Measurements from ENCODE around the gene ARHGAP29.

ARHGAP29 gene, protein sequence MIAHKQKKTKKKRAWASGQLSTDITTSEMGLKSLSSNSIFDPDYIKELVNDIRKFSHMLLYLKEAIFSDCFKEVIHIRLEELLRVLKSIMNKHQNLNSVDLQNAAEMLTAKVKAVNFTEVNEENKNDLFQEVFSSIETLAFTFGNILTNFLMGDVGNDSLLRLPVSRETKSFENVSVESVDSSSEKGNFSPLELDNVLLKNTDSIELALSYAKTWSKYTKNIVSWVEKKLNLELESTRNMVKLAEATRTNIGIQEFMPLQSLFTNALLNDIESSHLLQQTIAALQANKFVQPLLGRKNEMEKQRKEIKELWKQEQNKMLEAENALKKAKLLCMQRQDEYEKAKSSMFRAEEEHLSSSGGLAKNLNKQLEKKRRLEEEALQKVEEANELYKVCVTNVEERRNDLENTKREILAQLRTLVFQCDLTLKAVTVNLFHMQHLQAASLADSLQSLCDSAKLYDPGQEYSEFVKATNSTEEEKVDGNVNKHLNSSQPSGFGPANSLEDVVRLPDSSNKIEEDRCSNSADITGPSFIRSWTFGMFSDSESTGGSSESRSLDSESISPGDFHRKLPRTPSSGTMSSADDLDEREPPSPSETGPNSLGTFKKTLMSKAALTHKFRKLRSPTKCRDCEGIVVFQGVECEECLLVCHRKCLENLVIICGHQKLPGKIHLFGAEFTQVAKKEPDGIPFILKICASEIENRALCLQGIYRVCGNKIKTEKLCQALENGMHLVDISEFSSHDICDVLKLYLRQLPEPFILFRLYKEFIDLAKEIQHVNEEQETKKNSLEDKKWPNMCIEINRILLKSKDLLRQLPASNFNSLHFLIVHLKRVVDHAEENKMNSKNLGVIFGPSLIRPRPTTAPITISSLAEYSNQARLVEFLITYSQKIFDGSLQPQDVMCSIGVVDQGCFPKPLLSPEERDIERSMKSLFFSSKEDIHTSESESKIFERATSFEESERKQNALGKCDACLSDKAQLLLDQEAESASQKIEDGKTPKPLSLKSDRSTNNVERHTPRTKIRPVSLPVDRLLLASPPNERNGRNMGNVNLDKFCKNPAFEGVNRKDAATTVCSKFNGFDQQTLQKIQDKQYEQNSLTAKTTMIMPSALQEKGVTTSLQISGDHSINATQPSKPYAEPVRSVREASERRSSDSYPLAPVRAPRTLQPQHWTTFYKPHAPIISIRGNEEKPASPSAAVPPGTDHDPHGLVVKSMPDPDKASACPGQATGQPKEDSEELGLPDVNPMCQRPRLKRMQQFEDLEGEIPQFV

DNA sequence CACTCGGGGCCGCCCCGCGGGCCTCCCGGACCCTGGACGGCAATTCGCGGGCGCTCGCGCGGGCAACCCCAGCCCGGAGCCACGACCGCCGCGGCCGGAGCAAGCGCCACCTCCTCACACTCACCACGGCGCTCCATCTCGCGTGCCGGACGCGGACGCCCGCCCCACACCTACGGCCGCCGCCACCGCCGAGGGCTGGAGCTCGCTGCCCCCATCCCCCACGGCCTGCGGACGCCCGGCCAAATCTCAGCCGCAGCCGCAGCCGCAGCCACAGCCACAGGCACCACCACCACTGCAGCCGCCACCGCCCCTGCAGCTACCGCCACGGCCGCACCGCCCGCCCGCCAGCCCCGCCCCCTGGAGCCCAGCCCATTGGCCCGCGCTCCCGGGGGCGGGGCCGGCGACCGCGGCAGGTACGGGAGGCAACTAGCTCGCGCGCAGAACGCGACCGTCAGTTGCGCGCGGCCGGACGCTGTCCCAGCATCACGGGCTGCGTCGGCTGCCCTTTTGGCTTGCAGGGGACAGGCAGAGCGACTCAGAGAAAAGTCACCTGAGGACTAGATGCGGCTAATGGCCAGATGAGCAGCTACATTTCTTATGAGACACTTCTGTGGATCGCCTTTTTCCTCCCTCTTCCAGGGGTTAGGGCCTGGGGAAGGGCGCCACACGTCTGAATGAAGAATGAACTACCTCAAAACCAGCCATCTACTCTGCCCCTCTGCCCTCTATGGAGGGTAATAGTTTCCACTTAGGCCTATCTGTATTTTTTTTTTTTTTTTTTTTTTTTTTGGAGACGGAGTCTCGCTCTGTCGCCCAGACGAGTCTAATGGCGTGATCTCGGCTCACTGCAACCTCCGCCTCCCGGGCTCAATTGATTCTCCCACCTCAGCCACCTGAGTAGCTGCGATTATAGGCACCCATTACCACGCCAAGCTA lies at the start of gene ARHGAP29:
ARHGAP29 (minus strand) TSS at position 294 of the 936 bp plus-strand sequence. CDS start 5,973 bp downstream, outside the sequence.
- DNase-seq (ENCODE audit: low read depth): peak; percentile 69

DNA sequence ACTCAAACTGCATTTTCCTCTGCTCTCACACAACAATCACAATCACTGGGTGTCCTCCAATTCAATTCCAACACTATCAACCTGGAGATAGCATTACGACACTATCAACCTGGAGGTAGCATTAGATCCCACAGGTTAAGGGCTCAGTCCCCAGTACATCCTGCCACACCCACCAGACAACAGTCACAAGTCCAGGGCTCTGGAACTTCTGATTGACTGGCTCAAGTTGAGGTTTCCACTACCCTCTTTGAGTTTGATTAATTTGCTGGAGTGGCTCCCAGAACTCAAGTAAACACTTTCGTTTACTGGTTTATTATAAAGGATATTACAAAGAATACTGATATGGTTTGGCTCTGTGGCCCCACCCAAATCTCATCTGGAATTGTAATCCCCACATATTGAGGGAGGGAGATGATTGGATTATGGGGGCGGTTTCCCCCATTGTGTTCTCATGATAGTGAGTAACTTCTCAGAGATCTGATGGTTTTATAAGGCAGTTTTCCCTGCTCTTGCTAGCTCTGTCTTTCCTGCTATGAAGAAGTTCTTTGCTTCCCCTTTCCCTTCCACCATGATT lies 49.6 kb upstream of the ARHGAP29 start:
- no peak for DNase-seq (ENCODE audit: low read depth)

DNA sequence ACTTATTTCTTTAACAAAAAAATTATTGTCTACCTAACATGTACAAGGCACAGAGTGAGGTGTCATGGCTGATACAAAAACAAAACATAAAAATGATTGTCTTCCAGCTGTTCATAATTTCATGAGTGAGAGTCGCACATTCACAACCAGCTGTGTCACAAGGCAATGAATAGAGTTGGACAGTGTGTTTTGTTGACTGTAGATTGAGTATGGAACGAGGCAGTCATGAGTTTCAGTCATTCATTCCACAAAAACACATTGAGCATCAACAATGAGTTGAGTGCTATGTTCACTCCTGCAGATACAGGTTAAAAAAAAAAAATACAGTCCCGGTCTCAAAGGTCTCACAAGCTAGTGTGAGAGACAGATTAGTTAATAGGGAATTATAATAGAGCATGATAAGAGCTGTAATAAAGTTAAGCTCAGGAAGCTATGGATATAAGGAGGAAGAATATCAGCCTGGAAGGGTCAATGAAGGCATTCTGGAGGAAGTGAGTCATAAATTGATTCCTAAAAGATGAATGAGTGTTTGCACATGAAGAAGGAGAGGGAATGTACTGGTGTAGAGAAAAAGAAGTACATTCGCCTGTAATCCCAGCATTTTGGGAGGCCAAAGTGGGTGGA lies 47.8 kb upstream of the ARHGAP29 start:
- no peak for DNase-seq (ENCODE audit: low read depth)

DNA sequence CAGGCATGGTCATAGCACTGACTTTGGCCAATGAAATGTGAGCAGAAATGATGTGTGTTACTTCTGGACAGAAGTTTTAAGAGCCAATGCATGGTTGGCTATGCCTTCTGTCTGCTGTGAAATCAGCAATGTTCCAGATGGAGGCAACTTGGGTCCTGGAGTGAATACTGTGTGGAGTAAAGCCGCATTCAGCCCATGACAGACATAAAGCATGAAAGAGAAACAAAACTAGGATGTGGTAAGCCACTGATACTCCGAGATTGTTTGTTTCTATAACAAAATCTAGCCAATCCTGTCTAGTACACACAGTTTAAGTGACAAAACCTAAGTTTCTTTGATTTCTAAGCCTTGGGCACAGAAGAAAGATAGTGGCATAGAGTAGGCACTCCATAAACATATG lies 47.1 kb upstream of the ARHGAP29 start:
- DNase-seq (ENCODE audit: low read depth): no peak

DNA sequence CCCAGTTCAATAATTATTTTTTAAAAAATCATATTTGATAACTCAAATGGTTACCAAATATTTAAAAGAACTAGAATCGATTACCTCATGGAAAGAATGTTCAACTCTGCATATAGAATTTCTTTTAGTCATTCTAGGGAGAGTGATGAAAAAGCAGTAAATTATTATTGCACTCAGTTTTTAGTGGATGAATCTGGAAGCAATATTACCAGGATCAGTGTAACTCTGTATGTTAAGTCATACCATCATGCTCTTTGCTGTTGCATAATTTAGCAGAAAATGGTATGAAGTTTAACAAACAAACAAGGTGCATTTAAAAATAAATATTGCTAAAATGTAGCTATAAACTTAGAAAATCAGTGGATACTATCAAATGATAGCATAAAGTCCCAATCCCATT lies 46.1 kb upstream of the ARHGAP29 start:
- DNase-seq (ENCODE audit: low read depth): no peak

DNA sequence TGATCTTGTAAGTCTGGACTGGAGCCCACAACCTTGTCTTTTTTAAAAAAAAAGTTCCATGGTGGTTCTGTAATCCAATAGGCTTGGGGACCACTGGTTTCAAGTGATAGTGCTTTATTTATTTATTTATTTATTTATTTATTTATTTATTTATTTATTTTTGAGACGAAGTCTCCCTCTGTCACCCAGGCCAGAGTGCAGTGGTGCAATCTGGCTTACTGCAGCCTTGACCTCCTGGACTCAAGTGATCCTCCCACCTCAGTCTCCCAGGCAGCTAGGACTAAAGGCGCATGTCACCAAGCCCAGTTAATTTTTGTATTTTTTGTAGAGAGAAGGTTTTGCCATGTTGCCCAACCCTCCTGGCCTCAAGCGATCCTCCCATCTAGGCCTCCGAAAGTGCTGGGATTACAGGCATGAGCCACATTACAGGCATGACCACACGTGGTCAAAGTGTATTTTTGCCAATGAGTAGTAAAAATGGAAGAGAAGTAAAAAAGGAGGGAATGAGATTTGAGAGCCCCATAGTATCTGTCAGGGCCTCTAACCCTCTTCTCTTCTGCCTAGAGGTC lies 44.8 kb upstream of the ARHGAP29 start:
- DNase-seq (ENCODE audit: low read depth): no peak

DNA sequence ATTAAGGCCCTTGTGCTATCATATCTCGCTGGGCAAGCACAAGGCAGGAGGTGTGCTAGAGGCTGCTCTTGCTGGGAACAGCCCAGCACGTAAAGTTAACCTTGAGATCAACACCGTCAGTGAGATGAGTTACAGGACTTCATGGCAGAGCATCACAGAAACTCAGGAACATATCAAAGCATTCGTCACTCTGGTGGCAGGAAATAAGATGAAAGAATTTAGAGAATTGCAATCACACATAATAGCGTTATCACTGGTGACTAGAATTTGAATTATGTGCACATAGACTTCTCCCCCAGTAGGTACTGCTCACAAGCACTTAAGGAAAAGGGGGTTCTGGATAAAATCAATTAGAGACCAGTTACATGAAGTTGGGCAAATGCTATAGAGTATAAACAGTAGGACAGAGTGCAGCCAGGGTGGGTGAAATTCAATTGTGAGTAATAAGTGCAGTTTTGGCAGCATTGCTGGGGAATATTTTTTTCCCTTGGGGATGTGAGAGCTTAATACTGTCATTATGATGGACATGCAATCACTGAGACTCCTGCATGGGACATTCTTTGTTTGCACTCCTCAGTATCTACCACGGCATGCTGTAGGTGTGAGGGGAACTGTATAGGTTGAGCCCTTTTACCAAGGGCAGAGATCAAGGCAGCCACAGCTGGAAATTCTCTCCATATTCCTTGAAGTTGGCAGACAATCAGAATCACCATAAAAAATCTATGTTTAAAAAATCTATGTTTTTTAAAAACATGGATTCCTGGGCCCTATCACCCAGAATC lies 44.2 kb upstream of the ARHGAP29 start:
- DNase-seq (ENCODE audit: low read depth): no peak

DNA sequence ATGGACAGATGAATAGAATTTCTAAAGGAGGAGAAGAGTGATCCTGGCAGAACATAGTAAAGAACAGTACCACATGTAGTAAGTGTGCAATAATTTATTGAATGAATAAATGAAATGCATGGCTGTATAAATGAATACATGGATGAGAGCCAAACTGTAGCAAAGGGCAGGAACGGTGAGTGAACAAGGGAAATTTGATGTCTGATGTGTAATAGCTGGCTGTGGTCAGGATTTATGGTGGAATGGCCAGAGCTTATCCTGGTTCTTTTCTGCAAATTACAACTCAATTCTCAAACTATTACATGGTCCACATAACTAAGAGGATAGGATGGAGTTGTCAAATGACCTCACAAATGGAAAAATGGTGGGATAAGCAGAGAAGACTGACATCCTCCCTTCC lies 43.2 kb upstream of the ARHGAP29 start:
- no peak for DNase-seq (ENCODE audit: low read depth)

DNA sequence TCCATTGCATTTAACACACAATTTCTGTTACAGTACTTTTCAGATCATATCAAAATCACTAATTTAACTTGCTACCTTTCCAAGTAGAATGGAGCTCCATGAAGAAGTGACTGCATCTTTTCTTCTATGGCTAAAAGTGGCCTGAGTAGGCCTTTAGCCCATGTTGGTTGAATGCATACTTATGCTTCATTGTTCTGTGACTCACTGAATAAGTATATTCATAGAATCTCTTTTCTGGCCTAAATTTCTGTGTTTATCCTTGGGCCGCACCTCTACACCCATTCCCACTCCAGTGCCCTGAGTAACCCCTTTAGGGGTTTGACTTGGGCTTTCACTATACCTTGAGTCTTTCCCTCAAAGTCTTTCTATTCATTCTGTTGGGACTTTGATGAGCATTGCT lies 42.1 kb upstream of the ARHGAP29 start:
- DNase-seq (ENCODE audit: low read depth): no peak

DNA sequence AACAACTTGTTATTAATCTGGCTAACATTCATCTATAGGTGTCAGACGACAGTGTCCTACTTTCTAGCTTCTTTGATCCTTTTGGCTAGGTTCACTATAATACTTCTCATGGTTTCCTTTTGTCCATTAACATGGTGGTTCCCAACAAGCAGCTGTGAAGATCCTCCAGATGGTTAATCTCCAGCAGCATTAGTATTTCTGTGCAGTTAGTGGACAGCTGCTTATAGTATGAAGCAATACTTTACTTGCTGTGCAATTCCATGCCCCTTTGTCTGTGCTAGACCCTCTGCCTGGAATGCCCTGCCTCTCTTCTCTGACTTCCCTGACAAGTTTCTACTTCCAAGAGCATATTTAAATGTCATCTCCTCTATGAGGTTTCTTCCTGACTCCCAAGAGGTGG lies 41.7 kb upstream of the ARHGAP29 start:
- DNase-seq (ENCODE audit: low read depth): no peak

DNA sequence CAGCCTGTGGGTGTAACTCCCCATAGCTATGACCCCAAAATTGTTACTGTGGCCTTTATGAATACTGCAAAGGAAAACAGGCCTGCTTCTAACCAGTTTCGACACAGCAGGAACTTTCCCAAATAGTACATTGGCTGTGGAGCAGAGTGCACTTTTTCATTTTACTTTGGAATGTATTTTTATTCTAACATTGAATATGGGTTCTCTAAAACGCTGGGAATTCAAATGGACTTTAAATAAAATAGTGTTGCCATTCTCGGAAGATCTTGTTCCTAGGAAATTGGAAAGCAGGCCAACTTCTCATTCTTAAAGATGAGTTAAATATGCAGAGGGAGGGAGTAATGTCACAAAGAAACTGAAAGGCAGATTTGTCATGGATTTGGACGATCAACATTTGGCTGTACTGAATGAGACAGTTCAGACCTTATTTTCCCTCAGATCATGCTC lies 39.6 kb upstream of the ARHGAP29 start:
- no peak for DNase-seq (ENCODE audit: low read depth)

DNA sequence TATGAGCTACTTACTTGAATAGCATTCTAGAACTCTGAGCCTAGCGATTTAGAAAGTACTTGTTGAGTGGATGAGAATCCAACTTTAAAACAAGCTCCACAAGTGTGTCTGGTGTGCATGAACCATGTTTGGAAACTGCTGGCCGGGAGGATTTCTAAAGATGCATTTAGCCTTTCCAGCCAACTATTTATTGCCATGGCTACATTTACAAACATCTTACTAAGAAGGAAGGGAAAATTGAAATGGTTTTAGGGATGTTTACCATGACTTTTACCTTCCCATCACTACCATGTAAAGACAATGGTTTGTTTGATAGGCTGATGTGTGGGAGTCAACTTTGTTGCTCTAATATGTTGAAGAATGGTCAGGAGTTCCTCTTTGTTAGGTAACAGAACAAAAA lies 37.7 kb upstream of the ARHGAP29 start:
- no peak for DNase-seq (ENCODE audit: low read depth)

DNA sequence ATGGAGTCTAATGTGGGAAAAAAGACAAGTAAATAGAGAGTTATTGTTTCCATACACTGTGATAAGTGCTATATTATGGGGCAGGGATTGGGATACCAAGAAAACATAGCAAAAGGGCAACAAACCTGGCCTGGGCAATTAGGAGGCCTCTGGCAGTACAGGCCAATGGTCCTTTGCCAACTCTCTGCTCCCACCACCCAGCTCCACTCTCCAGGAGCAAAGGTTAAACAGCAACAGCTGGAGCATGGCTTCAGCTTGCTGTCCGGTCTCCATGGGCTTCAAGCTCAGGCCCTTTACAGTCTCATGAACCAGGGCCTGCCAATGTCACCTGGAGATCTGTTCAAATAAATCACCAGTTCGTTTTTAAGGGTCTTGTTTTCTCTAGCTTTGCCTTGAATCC lies 37.2 kb upstream of the ARHGAP29 start:
- DNase-seq (ENCODE audit: low read depth): no peak

DNA sequence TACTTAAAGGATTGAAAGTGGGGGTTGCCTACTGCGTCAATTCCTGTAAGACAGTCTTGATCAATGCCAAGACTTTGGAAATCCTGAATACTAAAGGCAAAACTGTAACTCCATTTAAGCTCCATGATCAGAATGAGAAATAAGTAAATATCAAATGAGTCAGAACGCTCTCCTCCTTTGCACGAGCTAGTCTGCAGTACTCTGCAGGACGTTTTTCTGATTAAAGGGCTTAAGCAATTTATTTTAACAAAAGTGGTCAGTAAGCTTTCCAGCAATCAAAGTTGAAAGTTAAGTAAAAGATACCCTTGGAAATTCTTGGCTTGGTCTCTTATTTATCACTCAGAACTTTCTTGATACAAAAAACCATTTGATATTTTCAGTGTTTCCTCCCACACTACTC lies 35.7 kb upstream of the ARHGAP29 start:
- DNase-seq (ENCODE audit: low read depth): no peak

DNA sequence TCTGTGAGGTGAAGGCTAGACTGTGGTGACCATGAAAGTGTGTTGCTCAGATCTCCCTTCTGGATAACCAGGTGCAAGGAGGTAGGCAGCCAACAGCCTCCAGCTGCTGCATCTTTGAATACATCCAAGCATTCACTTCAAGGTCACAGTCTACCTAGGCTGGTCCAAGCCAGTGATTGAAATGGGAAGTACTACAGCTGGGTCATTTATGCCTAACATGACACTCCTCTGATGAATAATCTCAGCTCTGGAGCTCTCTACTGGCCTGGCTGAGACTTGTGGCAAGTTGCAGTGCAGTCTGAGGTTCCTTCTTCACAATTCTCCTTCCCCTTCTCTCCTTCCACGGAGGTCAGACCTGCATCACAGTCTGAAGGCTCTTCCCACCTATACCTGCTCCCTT lies 35.0 kb upstream of the ARHGAP29 start:
- DNase-seq (ENCODE audit: low read depth): no peak

DNA sequence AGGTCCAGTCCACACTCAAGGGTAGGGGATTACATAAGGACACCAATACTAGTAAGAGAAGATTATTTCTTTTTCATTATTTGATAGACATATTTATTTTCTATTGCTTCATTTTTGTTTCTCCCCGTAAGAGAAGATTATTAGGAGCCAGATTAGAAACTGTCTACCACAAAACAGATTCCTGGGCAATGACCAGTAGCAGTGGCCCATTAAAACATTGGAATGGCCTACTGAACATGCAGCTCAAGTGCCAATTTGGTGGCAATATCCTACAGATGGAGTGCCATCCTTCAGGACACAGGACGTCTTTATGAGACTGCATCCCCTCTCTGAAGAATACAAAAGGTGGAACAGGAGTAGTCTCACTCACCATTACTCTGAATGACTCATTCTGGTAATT lies 34.0 kb upstream of the ARHGAP29 start:
- DNase-seq (ENCODE audit: low read depth): no peak

DNA sequence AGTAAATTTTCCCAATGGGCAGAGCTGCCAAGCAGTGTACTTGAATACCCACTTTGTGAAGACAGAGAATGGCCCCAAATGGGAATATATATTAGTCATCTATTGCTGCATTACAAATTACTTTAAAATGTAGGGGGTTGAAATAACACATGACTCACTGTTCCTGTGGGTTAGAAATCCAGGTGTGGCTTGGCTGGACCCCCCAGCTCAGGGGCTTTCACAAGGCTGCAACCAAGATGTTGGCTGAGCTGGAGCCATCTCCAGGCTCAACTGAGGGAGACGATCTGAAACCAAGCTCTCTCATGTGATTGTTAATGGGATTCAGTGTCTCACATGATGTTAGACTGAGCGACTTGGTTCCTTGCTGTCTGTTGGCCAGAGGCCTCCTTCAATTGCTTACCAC lies 33.4 kb upstream of the ARHGAP29 start:
- DNase-seq (ENCODE audit: low read depth): no peak

DNA sequence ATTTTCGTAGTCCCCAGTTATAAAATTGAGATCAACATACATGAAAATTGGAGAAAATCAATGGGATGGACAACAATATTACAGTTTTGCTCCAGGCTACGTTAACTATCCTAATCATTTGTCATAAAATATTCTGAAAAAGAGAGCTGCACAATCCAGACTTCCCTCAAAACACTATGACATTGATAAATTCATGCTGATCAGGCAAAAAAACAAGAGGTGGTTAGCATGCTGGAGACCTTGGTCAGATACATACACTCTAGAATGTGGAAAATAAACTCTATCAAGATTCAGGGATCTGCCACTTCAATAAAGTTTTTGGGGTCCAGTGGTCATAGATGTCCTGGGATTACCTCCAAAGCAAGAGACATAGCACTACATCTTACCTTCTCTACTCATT lies 32.5 kb upstream of the ARHGAP29 start:
- no peak for DNase-seq (ENCODE audit: low read depth)

DNA sequence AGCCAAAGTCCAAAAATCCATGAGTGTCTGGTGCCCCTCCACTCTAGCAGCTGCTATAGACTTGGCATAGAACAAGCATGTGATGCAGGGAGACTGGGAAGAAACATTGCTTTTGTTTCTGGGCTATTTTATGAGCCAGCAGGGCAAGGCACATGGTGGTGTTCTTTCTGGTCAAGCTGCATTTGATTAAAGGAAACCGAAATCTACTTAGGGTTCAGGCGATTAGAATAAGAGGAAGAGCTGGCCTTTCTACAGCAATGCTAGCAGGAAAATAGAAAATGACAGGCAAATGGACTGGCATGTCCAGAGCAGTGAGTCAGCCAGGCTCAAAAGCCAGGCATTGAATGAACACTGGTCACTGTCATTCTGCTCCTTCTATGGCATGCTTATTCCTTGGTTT lies 28.5 kb upstream of the ARHGAP29 start:
- DNase-seq (ENCODE audit: low read depth): no peak

All from activated T-cell treated with anti-CD3 and anti-CD28 coated beads for 48 hours (primary cell).